Mesendoderm (in vitro differentiated cells): Measurements from ENCODE around the gene HES4.

Experiments
- DNase-seq: peaks from one replicate; pipeline ENCODE4 v3.0.0; 2013
- H2AK5ac ChIP-seq: 2 replicates; pipeline ENCODE4 v1.6.1; 2013; ENCODE audit warnings: low read length, inconsistent platforms
- H2BK120ac ChIP-seq: 2 replicates; pipeline ENCODE4 v1.6.1; 2013; ENCODE audit warnings: low read depth, mild to moderate bottlenecking, low read length, moderate library complexity, mixed read lengths
- H2BK15ac ChIP-seq: replicated peaks from 2 replicates; pipeline ENCODE4 v1.6.1; 2013; ENCODE audit warnings: low read depth, mild to moderate bottlenecking, moderate library complexity
- H2BK5ac ChIP-seq: 2 replicates; pipeline ENCODE4 v1.6.1; 2013; ENCODE audit warnings: low read length, inconsistent platforms
- H3K18ac ChIP-seq: 2 replicates; pipeline ENCODE4 v1.6.1; 2013; ENCODE audit warnings: mild to moderate bottlenecking, low read length, mixed read lengths
- H3K23ac ChIP-seq: one replicate; pipeline ENCODE4 v1.6.1; 2013; ENCODE audit warnings: low read length
- H3K27ac ChIP-seq: 2 replicates; pipeline ENCODE4 v1.5.1; 2013; ENCODE audit warnings: low read depth, mild to moderate bottlenecking, inconsistent platforms, low read length, moderate library complexity
- H3K27me3 ChIP-seq: 2 replicates; pipeline ENCODE4 v1.6.1; 2013; ENCODE audit warnings: low read length, control low read depth, mild to moderate bottlenecking, inconsistent platforms; ENCODE audit not compliant: insufficient read depth, poor library complexity
- H3K36me3 ChIP-seq: 2 replicates; pipeline ENCODE4 v1.6.1; 2013; ENCODE audit warnings: low read length, inconsistent platforms; ENCODE audit not compliant: control insufficient read depth, insufficient read depth
- H3K4ac ChIP-seq: one replicate; pipeline ENCODE4 v1.6.1; 2013; ENCODE audit warnings: low read depth, mild to moderate bottlenecking, low read length, moderate library complexity
- H3K4me1 ChIP-seq: 2 replicates; pipeline ENCODE4 v1.6.1; 2013; ENCODE audit warnings: low read depth, low read length, inconsistent platforms; ENCODE audit not compliant: control insufficient read depth
- H3K4me2 ChIP-seq: 2 replicates; pipeline ENCODE4 v1.6.1; 2013; ENCODE audit warnings: low read length
- H3K4me3 ChIP-seq: 2 replicates; pipeline ENCODE4 v1.5.1; 2013; ENCODE audit warnings: mild to moderate bottlenecking, low read length
- H3K56ac ChIP-seq: one replicate; pipeline ENCODE4 v1.6.1; 2013; ENCODE audit warnings: low read length
- H3K79me1 ChIP-seq: 2 replicates; pipeline ENCODE4 v1.6.1; 2013; ENCODE audit warnings: low read length, inconsistent platforms
- H3K79me2 ChIP-seq: 2 replicates; pipeline ENCODE4 v1.6.1; 2013; ENCODE audit warnings: mild to moderate bottlenecking, low read length; ENCODE audit not compliant: control insufficient read depth, insufficient read depth
- H3K9ac ChIP-seq: 2 replicates; pipeline ENCODE4 v1.6.1; 2013; ENCODE audit warnings: low read length, inconsistent platforms
- H4K5ac ChIP-seq: one replicate; pipeline ENCODE4 v1.6.1; 2013; ENCODE audit warnings: low read length
- H4K8ac ChIP-seq: one replicate; pipeline ENCODE4 v1.6.1; 2013; ENCODE audit warnings: low read depth, mild to moderate bottlenecking, control low read depth, low read length, moderate library complexity
- WGBS: extraction: QIAGEN DNeasy Blood & Tissue Kit; methylation state at CpG from one replicate; pipeline ENCODE4 v1.1.7; 2013; ENCODE audit warnings: low lambda C conversion rate, missing lambda C conversion rate; ENCODE audit not compliant: insufficient coverage; ENCODE audit errors: extremely low coverage; 5-methylcytosine and 5-hydroxymethylcytosine counted together

Gene HES4

GRCh38 chr1:1041873-1042272 lies 42.0 kb upstream of the HES4 start:
- no peak overlapping the region for H2BK120ac ChIP-seq
- no peak overlapping the region for H2BK5ac ChIP-seq
- H3K56ac ChIP-seq = no peak overlapping the region
- no peak overlapping the region for H4K5ac ChIP-seq
- whole genome bisulfite sequencing = no CpG with 5 or more reads among the region's 25 CpGs
- H3K4me3 ChIP-seq = no peak overlapping the region
- H3K4ac ChIP-seq = no peak overlapping the region
- no peak overlapping the region for H3K23ac ChIP-seq
- no peaks in the 10 kb centered on the region for H3K4me1 ChIP-seq
- H3K79me1 ChIP-seq = no peaks in the 10 kb centered on the region
- no peak overlapping the region for H2BK15ac ChIP-seq
- H3K18ac ChIP-seq = no peak overlapping the region
- no peak overlapping the region for H3K9ac ChIP-seq
- H3K36me3 ChIP-seq = peaks cover 5% of the 10 kb centered on the region
- no peak for DNase-seq
- no peaks in the 10 kb centered on the region for H3K79me2 ChIP-seq
- H3K27me3 ChIP-seq = no peaks in the 10 kb centered on the region
- H4K8ac ChIP-seq = no peak overlapping the region
- no peak overlapping the region for H3K27ac ChIP-seq
- no peak overlapping the region for H2AK5ac ChIP-seq
- H3K4me2 ChIP-seq = no peak overlapping the region

- Histone ChIP-seq H3K18ac (no peak overlapping the region), H3K27me3 (no peaks in the 10 kb centered on the region), H3K4me2 (peak overlapping the region; percentile 35), H3K56ac (peak overlapping the region; percentile 65), H2BK120ac (no peak overlapping the region), H3K79me2 (no peaks in the 10 kb centered on the region), H2AK5ac (no peak overlapping the region), H3K79me1 (no peaks in the 10 kb centered on the region), H3K4me3 (no peak overlapping the region), H4K5ac (no peak overlapping the region), H3K36me3 (peaks cover 5% of the 10 kb centered on the region), H3K27ac (no peak overlapping the region), H3K4me1 (no peaks in the 10 kb centered on the region), H3K4ac (no peak overlapping the region), H2BK15ac (no peak overlapping the region), H3K23ac (no peak overlapping the region), H4K8ac (no peak overlapping the region), H3K9ac (peak overlapping the region; percentile 17), H2BK5ac (no peak overlapping the region)
- DNase-seq = peak; percentile 70
- no CpG with 5 or more reads among the region's 60 CpGs for WGBS
Observed at GRCh38 chr1:1041092-1041523, 41.2 kb upstream of the HES4 start.

- Histone ChIP-seq H2BK5ac (no peak overlapping the region), H3K4me1 (no peaks in the 10 kb centered on the region), H3K36me3 (peaks cover 3% of the 10 kb centered on the region), H2BK15ac (no peak overlapping the region), H3K18ac (no peak overlapping the region), H2BK120ac (no peak overlapping the region), H3K23ac (peak overlapping the region; percentile 66), H3K4me2 (peak overlapping the region; percentile 52), H4K5ac (no peak overlapping the region), H3K27me3 (no peaks in the 10 kb centered on the region), H3K79me1 (no peaks in the 10 kb centered on the region), H2AK5ac (no peak overlapping the region), H3K27ac (no peak overlapping the region), H3K56ac (peak overlapping the region; percentile 76), H3K4ac (no peak overlapping the region), H3K79me2 (no peaks in the 10 kb centered on the region), H3K9ac (peak overlapping the region; percentile 56), H4K8ac (no peak overlapping the region), H3K4me3 (no peak overlapping the region)
- no CpG with 5 or more reads among the region's 99 CpGs for WGBS
- peak; percentile 96 for DNase-seq
Observed at GRCh38 chr1:1040004-1040991, 40.4 kb upstream of the HES4 start.

DNA sequence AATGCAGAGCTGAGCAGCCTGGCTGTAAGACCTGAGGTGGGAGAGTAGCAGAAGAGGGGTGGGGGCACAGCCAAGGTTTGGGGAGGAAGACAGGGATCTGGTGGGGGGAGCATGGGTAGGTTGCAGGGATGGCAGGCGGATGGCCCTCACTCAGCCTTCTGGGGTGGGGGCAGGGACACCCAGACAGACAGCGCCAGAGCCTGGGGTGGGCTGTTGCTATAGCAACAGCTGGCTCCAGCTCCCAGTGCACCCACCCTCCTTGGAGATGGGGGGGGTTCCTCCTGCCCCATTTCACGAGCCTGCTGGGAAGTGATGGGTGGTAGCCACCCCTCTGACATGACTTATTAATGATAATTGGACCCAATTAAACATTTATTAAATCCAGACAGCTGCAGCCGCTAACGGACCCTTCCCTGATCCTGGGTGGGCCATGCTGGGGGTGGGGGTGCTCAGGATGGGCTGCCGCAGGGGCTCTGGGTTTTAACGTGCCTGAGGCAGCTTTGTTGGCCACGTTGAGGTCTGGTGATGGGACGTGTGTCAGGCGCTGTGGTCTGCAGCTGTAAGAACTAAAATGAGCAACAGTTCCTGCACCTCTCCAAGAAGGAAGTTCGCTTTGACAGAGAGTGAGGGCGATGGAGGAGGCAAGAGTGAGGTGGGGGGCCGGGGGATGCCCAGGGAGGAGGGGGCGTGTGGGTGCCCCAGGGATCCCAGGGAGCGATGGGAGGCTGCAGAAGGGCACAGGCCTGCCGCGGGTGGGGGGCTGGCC lies 39.4 kb upstream of the HES4 start:
- no peak overlapping the region for H3K4me3 ChIP-seq
- no peak for DNase-seq

DNA sequence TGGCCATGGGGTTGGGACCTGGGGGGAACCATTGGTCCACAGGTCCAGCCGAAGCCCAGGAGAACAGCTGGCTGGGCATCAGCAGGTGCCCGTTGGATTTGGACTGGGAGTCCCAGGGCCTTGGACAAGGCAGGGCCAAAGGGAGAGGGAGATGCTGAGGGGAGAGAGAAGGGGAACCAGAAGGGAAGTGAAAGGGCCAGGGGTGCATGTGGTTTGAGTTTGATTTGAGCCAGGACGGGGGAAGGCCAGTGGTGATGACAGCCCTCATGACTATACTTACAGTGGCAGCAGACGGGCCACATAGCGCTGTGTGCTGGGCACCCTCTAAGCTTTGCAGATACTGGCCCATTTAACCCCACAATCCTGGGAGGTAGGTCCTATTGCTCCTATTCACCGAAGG lies 38.8 kb upstream of the HES4 start:
- no CpG with 5 or more reads among the region's 6 CpGs for WGBS
- H3K79me1 ChIP-seq = no peaks in the 10 kb centered on the region
- no peak overlapping the region for H3K4me3 ChIP-seq
- H3K27me3 ChIP-seq = no peaks in the 10 kb centered on the region
- no peaks in the 10 kb centered on the region for H3K36me3 ChIP-seq
- no peak for DNase-seq
- H2BK15ac ChIP-seq = no peak overlapping the region
- H4K8ac ChIP-seq = no peak overlapping the region
- no peak overlapping the region for H3K18ac ChIP-seq
- no peak overlapping the region for H3K4me2 ChIP-seq
- H4K5ac ChIP-seq = no peak overlapping the region
- no peak overlapping the region for H2BK120ac ChIP-seq
- H2AK5ac ChIP-seq = no peak overlapping the region
- H3K9ac ChIP-seq = no peak overlapping the region
- no peak overlapping the region for H3K56ac ChIP-seq
- no peak overlapping the region for H2BK5ac ChIP-seq
- no peak overlapping the region for H3K4ac ChIP-seq
- H3K79me2 ChIP-seq = no peaks in the 10 kb centered on the region
- H3K4me1 ChIP-seq = no peaks in the 10 kb centered on the region
- no peak overlapping the region for H3K23ac ChIP-seq
- H3K27ac ChIP-seq = no peak overlapping the region

More for the DNA sequence above, 39.4 kb upstream of the HES4 start:
- Histone ChIP-seq H3K27ac (no peak overlapping the region), H2AK5ac (no peak overlapping the region), H3K9ac (no peak overlapping the region), H3K79me1 (no peaks in the 10 kb centered on the region), H3K23ac (no peak overlapping the region), H3K4me1 (no peaks in the 10 kb centered on the region), H3K36me3 (no peaks in the 10 kb centered on the region), H3K27me3 (no peaks in the 10 kb centered on the region), H4K5ac (no peak overlapping the region), H2BK120ac (no peak overlapping the region), H3K4me2 (no peak overlapping the region), H2BK5ac (no peak overlapping the region), H2BK15ac (no peak overlapping the region), H3K18ac (no peak overlapping the region), H3K79me2 (no peaks in the 10 kb centered on the region), H3K4ac (no peak overlapping the region), H4K8ac (no peak overlapping the region), H3K56ac (no peak overlapping the region)
- no CpG with 5 or more reads among the region's 17 CpGs for WGBS
